HEK293 (cell line): ENCODE data around the gene UBE2G1.
A peak's percentile ranks its signal among the peaks of the same experiment; 100 is the strongest.
"Not testable (repeated sequence)": the region's sequence is repeated elsewhere in the genome, so short reads cannot be mapped to it uniquely, and the experiment has no call there.

Experiments
- CTCF ChIA-PET: fragments of 350-600 bp; formaldehyde crosslinking; extraction: SDS; loops from one replicate; lab custom pipeline; 2021; ENCODE audit warnings: antibody characterized with exemption; lab: Yijun Ruan, JAX
- POLR2A ChIA-PET: fragments of 300-600 bp; formaldehyde crosslinking; extraction: SDS; loops from one replicate; lab custom pipeline; 2020; ENCODE audit warnings: antibody characterized with exemption, inconsistent platforms; lab: Yijun Ruan, JAX
- H3K27ac ChIP-seq: fragments of 200-500 bp; sonication (Bioruptor generic); 2 replicates; pipeline ENCODE4 v1.5.1; 2014; ENCODE audit warnings: low read depth, low read length, control low read depth, inconsistent platforms; ENCODE audit errors: extremely low read depth
- H3K36me3 ChIP-seq, 2 experiments: fragments of 200-500 bp in 1 of 2; sonication (Bioruptor generic) in 1 of 2; 1 replicate in 1 of 2; 2 replicates in 1 of 2; pipeline ENCODE4 v1.5.1; 2014 to 2017; ENCODE audit warnings: inconsistent platforms in 2 of 2, low read length in 2 of 2; ENCODE audit not compliant: control insufficient read depth in 2 of 2, insufficient read depth in 1 of 2
- H3K4me1 ChIP-seq: fragments of 200-500 bp; sonication (Bioruptor generic); 2 replicates; pipeline ENCODE4 v1.5.1; 2014; ENCODE audit warnings: mild to moderate bottlenecking, low read length, inconsistent platforms; ENCODE audit not compliant: control insufficient read depth, insufficient read depth
- H3K4me3 ChIP-seq: 2 replicates; pipeline ENCODE4 v1.5.1; 2011; ENCODE audit warnings: low read depth, mild to moderate bottlenecking, control low read depth, low read length, moderate library complexity
- H3K9me3 ChIP-seq: fragments of 200-500 bp; sonication (Bioruptor generic); 2 replicates; pipeline ENCODE4 v1.5.1; 2014; ENCODE audit warnings: low read depth, low read length, inconsistent platforms; ENCODE audit not compliant: control insufficient read depth, insufficient read depth
- MEIS1 ChIP-seq: sonication (generic); formaldehyde crosslinking; IDR thresholded peaks from 2 replicates; pipeline ENCODE4 v1.8.1; 2022; ENCODE audit warnings: missing genetic modification reagents, mild to moderate bottlenecking, borderline replicate concordance
- OSR2 ChIP-seq: fragments of 450-650 bp; formaldehyde crosslinking; IDR thresholded peaks from 2 replicates; pipeline ENCODE4 v1.5.1; 2016; ENCODE audit warnings: missing biosample characterization, missing genetic modification characterization
- PRDM6 ChIP-seq: fragments of 450-650 bp; formaldehyde crosslinking; IDR thresholded peaks from 2 replicates; pipeline ENCODE4 v1.5.1; 2017; ENCODE audit warnings: missing biosample characterization, missing genetic modification characterization
- SALL2 ChIP-seq: fragments of 450-650 bp; formaldehyde crosslinking; IDR thresholded peaks from 2 replicates; pipeline ENCODE4 v1.5.0; 2017; ENCODE audit warnings: missing biosample characterization, mild to moderate bottlenecking, missing genetic modification characterization, borderline replicate concordance
- SETDB1 ChIP-seq: IDR thresholded peaks from one replicate; pipeline ENCODE4 v1.6.1; 2017; ENCODE audit warnings: mild to moderate bottlenecking, low read length, moderate library complexity, mixed read lengths; ENCODE audit not compliant: insufficient read length
- TRIM28 ChIP-seq: IDR thresholded peaks from 2 replicates; pipeline ENCODE4 v1.6.1; 2011; ENCODE audit warnings: low read length, control low read depth, borderline replicate concordance
- WT1 ChIP-seq: fragments of 450-650 bp; formaldehyde crosslinking; IDR thresholded peaks from 2 replicates; pipeline ENCODE4 v1.5.1; 2016; ENCODE audit warnings: missing biosample characterization, missing genetic modification characterization
- ZBTB17 ChIP-seq: fragments of 450-650 bp; formaldehyde crosslinking; IDR thresholded peaks from 2 replicates; pipeline ENCODE4 v1.5.1; 2016; ENCODE audit warnings: missing biosample characterization, missing genetic modification characterization
- ZIC2 ChIP-seq: fragments of 450-650 bp; formaldehyde crosslinking; IDR thresholded peaks from 2 replicates; pipeline ENCODE4 v1.5.1; 2016; ENCODE audit warnings: missing biosample characterization, missing genetic modification characterization
- ZNF121 ChIP-seq: fragments of 450-650 bp; formaldehyde crosslinking; IDR thresholded peaks from 2 replicates; pipeline ENCODE4 v1.5.1; 2016; ENCODE audit warnings: missing biosample characterization, missing genetic modification characterization
- ZNF138 ChIP-seq: fragments of 450-650 bp; formaldehyde crosslinking; IDR thresholded peaks from 2 replicates; pipeline ENCODE4 v1.5.1; 2016; ENCODE audit warnings: missing biosample characterization, missing genetic modification characterization, borderline replicate concordance
- ZNF169 ChIP-seq: fragments of 450-650 bp; formaldehyde crosslinking; IDR thresholded peaks from 2 replicates; pipeline ENCODE4 v1.5.1; 2016; ENCODE audit warnings: missing biosample characterization, missing genetic modification characterization
- ZNF214 ChIP-seq: fragments of 450-650 bp; formaldehyde crosslinking; IDR thresholded peaks from 2 replicates; pipeline ENCODE4 v1.5.1; 2017; ENCODE audit warnings: missing biosample characterization, mild to moderate bottlenecking, missing genetic modification characterization, borderline replicate concordance
- ZNF26 ChIP-seq: fragments of 450-650 bp; formaldehyde crosslinking; IDR thresholded peaks from 2 replicates; pipeline ENCODE4 v1.5.1; 2016; ENCODE audit warnings: missing biosample characterization, missing genetic modification characterization
- ZNF324 ChIP-seq: fragments of 450-650 bp; formaldehyde crosslinking; IDR thresholded peaks from 2 replicates; pipeline ENCODE4 v1.5.1; 2016; ENCODE audit warnings: missing biosample characterization, missing genetic modification characterization
- ZNF341 ChIP-seq: fragments of 450-650 bp; formaldehyde crosslinking; IDR thresholded peaks from 2 replicates; pipeline ENCODE4; 2016; ENCODE audit warnings: low read depth, missing biosample characterization, missing genetic modification characterization
- ZNF398 ChIP-seq: fragments of 450-650 bp; formaldehyde crosslinking; IDR thresholded peaks from 2 replicates; pipeline ENCODE4 v1.5.1; 2017; ENCODE audit warnings: missing biosample characterization, missing genetic modification characterization
- ZNF449 ChIP-seq: fragments of 450-650 bp; formaldehyde crosslinking; IDR thresholded peaks from 2 replicates; pipeline ENCODE4 v1.5.1; 2017; ENCODE audit warnings: missing biosample characterization, mild to moderate bottlenecking, missing genetic modification characterization, moderate library complexity
- ZNF555 ChIP-seq: fragments of 450-650 bp; formaldehyde crosslinking; conservative IDR thresholded peaks from 2 replicates; pipeline ENCODE4 v1.5.1; 2017; ENCODE audit warnings: missing biosample characterization, mild to moderate bottlenecking, missing genetic modification characterization, inconsistent platforms
- ZNF596 ChIP-seq: fragments of 450-650 bp; IDR thresholded peaks from 2 replicates; pipeline ENCODE4 v1.5.0; 2018; ENCODE audit warnings: missing biosample characterization, mild to moderate bottlenecking, missing genetic modification characterization, moderate library complexity
- ZNF707 ChIP-seq: fragments of 450-650 bp; formaldehyde crosslinking; IDR thresholded peaks from 2 replicates; pipeline ENCODE4 v1.5.1; 2016; ENCODE audit warnings: missing biosample characterization, missing genetic modification characterization
- ZXDB ChIP-seq: fragments of 450-650 bp; formaldehyde crosslinking; IDR thresholded peaks from 2 replicates; pipeline ENCODE4 v1.5.1; 2016; ENCODE audit warnings: missing biosample characterization, missing genetic modification characterization

The UBE2G1 gene

GRCh38 chr17:4350214-4350613, 16.3 kb downstream of the UBE2G1 start:
- peaks cover 26% of the 10 kb centered on the region for H3K4me1 ChIP-seq
- peak; percentile 92 for TF ChIP-seq ZNF121 (tag by site-specific recombination)
- not testable (repeated sequence) for H3K36me3 ChIP-seq, H3K27ac ChIP-seq, H3K9me3 ChIP-seq, H3K4me3 ChIP-seq
- CTCF ChIA-PET: interaction anchor here (0.9 kb wide), 1 partner anchor 44 kb away, joined by 3 read pairs; no protein-coding TSS in a partner anchor
- POLR2A ChIA-PET: interaction anchor here (0.6 kb wide), 1 partner anchor 10 kb away, joined by 4 read pairs; no protein-coding TSS in a partner anchor

- H3K36me3 ChIP-seq: peaks cover 0 to 4% of the 10 kb centered on the region in 2 experiments; a peak in 2 of 3 replicates
- H3K9me3 ChIP-seq: no peaks in the 10 kb centered on the region
- POLR2A ChIA-PET: no interaction called here
- CTCF ChIA-PET: interaction anchor here (0.5 kb wide), 1 partner anchor 551 kb away, joined by 3 read pairs; no protein-coding TSS in a partner anchor
- H3K4me1 ChIP-seq: peaks cover 30% of the 10 kb centered on the region
- no peak overlapping the region for H3K4me3 ChIP-seq
- H3K27ac ChIP-seq: peak overlapping the region; percentile 16; the same call in 1 of the 2 replicates
- TF ChIP-seq SETDB1 (no peak), ZIC2 (tag by site-specific recombination) (no peak), ZBTB17 (tag by site-specific recombination) (no peak), PRDM6 (tag by site-specific recombination) (peak; percentile 75), ZNF398 (tag by site-specific recombination) (no peak), ZNF138 (tag by site-specific recombination) (no peak), OSR2 (tag by site-specific recombination) (peak; percentile 30; the same call in 1 of the 2 replicates), TRIM28 (no peak), MEIS1 (CRISPR knock-in tag) (no peak), ZNF555 (tag by site-specific recombination) (no peak), ZNF324 (no peak), WT1 (tag by site-specific recombination) (peak; percentile 84), SALL2 (tag by site-specific recombination) (no peak)
- TF ChIP-seq, all 188 proteins: peak for 3
Observed at GRCh38 chr17:4345581-4346252, 20.8 kb downstream of the UBE2G1 start.

GRCh38 chr17:4344926-4345325, 21.5 kb downstream of the UBE2G1 start:
- POLR2A ChIA-PET: no interaction called here
- peaks cover 0 to 4% of the 10 kb centered on the region in 2 experiments; a peak in 2 of 3 replicates for H3K36me3 ChIP-seq
- no peak overlapping the region for H3K27ac ChIP-seq
- CTCF ChIA-PET: interaction anchor here (0.5 to 0.7 kb wide), 3 partner anchors 94 to 550 kb away, joined by 3 to 4 read pairs (median 3); no protein-coding TSS in a partner anchor
- peaks cover 30% of the 10 kb centered on the region for H3K4me1 ChIP-seq
- H3K4me3 ChIP-seq: no peak overlapping the region
- H3K9me3 ChIP-seq: no peaks in the 10 kb centered on the region
- TF ChIP-seq ZNF398 (tag by site-specific recombination) (no peak), ZNF707 (tag by site-specific recombination) (no peak), ZNF596 (tag by site-specific recombination) (no peak), SALL2 (tag by site-specific recombination) (no peak), ZNF169 (tag by site-specific recombination) (no peak), ZXDB (tag by site-specific recombination) (no peak), ZNF214 (tag by site-specific recombination) (no peak), ZNF341 (tag by site-specific recombination) (no peak), ZNF26 (no peak), ZNF449 (tag by site-specific recombination) (no peak)
